ENCODE measurements around the gene CRPPA. TPM values are rescaled to one million over a fixed set of nuclear protein-coding genes. Genes with fewer than 3 reads are reported as not detected.

Gene CRPPA
- total RNA-seq (1 to 10 TPM; 2.2 to 4.1 (median 3.5) TPM), polyA plus RNA-seq (1 to 10 TPM in 1 of 3 donors, under 1 TPM in 2; 0.30 to 1.1 (median 0.79) TPM)
- long read RNA-seq, donor 1, partial matches to known transcripts: 0 of 1 reads
- long read RNA-seq, donor 1, other reads (novel, unspliced or antisense): 1 of 1 reads
- long read RNA-seq, donor 2, full-length matches to known transcripts: 1 of 2 reads
- long read RNA-seq, donor 2, partial matches to known transcripts: 0 of 2 reads
- long read RNA-seq, donor 2, other reads (novel, unspliced or antisense): 1 of 2 reads

DNA sequence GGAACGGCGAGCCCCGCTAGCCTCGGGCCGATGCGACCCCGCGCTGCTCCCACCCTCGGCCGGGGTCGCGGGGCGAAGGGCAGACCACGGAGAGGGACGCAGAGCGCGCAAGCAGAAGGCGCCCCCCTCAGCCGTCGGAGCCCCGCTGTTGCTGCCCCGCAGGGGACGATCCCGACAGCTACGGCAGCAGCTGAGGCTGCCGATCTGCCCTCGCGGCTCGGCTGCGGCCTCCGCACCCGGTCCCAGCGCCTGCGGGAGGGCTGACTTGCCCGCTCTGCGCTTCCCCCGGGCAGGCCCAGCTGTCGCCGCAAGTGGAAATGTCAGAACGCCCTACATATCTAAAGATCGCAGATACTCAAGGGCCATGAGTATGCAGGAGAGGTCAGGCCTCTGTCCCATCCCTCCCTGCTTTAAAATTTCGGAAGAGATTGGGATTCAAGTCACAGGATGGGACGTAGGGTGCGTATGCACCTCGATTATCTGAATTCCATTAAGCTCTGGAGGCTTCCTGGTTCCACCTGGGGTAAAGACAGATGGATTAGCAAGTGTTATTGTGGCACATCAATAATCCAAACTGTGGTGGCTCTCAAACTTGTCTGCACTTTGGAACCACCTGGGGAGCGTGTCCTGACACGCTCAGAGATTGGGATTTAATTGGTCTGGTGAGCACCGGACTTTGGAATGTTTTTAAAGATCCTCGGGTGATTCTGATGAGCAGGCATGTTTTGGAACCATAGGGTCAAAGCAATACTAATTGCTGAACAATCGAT lies at the start of gene CRPPA:
Gene CRPPA (minus strand): TSS at position 206 of the 770 bp plus-strand sequence. CDS start 216 bp downstream, outside the sequence.
- Histone ChIP-seq H3K4me1 (peaks cover 12% of the 10 kb centered on the region), H3K9me3 (no peaks in the 10 kb centered on the region), H3K27ac (peak within 1 kb of the TSS; percentile 96), H3K27me3 (ENCODE audit: insufficient read depth in 3 of 3, low read length in 2 of 3) (no peaks in the 10 kb centered on the region), H3K36me3 (ENCODE audit: insufficient read depth in 1 of 2, low read depth in 1 of 2) (no peaks in the 10 kb centered on the region), H3K4me3 (peak within 1 kb of the TSS; percentile 88)
- intact Hi-C loops (cut with DNase I): loop anchor here in 1 of 2 donors (10.0 kb wide), 1 partner anchor 347 kb away; no protein-coding TSS in a partner anchor
- WGBS, 3 donors: 5 to 9% (median 7%) methylated on average over 33 to 50 of the region's 50 CpGs
- DNase-seq: peak; percentile 41 to 67
- peak; percentile 57 to 68 (median 60) for ATAC-seq
- TF ChIP-seq, protein P1, sequence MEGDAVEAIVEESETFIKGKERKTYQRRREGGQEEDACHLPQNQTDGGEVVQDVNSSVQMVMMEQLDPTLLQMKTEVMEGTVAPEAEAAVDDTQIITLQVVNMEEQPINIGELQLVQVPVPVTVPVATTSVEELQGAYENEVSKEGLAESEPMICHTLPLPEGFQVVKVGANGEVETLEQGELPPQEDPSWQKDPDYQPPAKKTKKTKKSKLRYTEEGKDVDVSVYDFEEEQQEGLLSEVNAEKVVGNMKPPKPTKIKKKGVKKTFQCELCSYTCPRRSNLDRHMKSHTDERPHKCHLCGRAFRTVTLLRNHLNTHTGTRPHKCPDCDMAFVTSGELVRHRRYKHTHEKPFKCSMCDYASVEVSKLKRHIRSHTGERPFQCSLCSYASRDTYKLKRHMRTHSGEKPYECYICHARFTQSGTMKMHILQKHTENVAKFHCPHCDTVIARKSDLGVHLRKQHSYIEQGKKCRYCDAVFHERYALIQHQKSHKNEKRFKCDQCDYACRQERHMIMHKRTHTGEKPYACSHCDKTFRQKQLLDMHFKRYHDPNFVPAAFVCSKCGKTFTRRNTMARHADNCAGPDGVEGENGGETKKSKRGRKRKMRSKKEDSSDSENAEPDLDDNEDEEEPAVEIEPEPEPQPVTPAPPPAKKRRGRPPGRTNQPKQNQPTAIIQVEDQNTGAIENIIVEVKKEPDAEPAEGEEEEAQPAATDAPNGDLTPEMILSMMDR (IDR thresholded peaks at IDR 0.05): no peak

- intact Hi-C loops (cut with DNase I): no loop called here
- Histone ChIP-seq H3K27me3 (ENCODE audit: insufficient read depth in 3 of 3, low read length in 2 of 3) (peaks cover 0 to 2% (median 0%) of the 10 kb centered on the region in 3 donors), H3K27ac (no peak within 1 kb of the TSS), H3K4me1 (no peaks in the 10 kb centered on the region), H3K9me3 (no peaks in the 10 kb centered on the region), H3K36me3 (ENCODE audit: insufficient read depth in 1 of 2, low read depth in 1 of 2) (no peaks in the 10 kb centered on the region), H3K4me3 (no peak within 1 kb of the TSS)
- no peak for DNase-seq
- 10 to 14% (median 14%) methylated on average over 10 of the region's 10 CpGs for WGBS, 3 donors
- ATAC-seq: no peak
- TF ChIP-seq, protein P1 (IDR thresholded peaks at IDR 0.05): no peak
Measured at GRCh38 chr7:16465469-16466361, 44.4 kb upstream of the CRPPA start, which contains the start of gene SOSTDC1. Gene SOSTDC1, minus strand, starts transcription at chr7:16465738. Its CDS starts 70 bp downstream, at chr7:16465668.

DNA sequence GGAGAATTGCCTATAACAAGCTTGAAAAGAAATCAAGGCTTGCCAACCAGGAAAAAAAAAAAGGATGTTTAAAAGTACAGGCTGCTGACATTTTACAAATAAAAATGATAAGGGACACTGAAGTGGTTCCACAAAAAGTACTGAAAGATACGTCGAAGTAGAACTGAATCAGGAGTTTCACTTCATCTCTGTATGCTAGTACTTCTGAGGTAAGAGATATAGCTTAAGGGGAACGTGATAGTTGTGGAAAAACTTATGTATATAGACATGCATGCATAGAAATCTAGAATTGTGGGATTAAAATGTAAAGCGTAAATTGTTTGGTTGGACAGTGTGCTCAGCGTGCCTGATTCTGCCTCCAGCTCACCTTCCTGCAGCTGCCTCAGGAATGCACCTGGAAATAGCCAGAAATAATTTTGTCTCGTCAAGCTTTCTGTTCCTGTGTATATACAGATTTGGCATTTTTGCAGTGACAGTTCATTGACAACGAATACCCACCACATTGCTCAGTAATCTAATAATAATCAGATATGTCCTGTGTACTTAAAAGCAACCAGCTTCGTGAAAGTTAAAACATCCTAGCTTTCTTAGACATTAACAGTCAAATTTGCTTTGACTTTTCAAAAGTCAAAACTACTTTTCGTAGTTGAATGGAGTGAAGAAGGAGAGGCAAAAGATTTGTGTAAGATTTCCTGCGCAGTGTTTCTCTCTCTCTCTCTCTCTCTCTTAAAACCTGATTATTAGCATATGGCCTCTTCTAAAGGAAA lies 42.8 kb upstream of the CRPPA start:
- DNase-seq (no peak), ATAC-seq (no peak)
- intact Hi-C loops (cut with DNase I): no loop called here
- H3K27ac ChIP-seq: no peak overlapping the region
- H3K4me3 ChIP-seq: no peak overlapping the region
- 51 to 53% (median 52%) methylated on average over 10 of the region's 10 CpGs for WGBS, 3 donors
- no peaks in the 10 kb centered on the region for H3K36me3 ChIP-seq (ENCODE audit: insufficient read depth in 1 of 2, low read depth in 1 of 2)
- TF ChIP-seq, protein P1 (IDR thresholded peaks at IDR 0.05): no peak
- peaks cover 0 to 2% (median 0%) of the 10 kb centered on the region in 3 donors for H3K27me3 ChIP-seq (ENCODE audit: insufficient read depth in 3 of 3, low read length in 2 of 3)
- no peaks in the 10 kb centered on the region for H3K9me3 ChIP-seq
- H3K4me1 ChIP-seq: no peaks in the 10 kb centered on the region

DNA sequence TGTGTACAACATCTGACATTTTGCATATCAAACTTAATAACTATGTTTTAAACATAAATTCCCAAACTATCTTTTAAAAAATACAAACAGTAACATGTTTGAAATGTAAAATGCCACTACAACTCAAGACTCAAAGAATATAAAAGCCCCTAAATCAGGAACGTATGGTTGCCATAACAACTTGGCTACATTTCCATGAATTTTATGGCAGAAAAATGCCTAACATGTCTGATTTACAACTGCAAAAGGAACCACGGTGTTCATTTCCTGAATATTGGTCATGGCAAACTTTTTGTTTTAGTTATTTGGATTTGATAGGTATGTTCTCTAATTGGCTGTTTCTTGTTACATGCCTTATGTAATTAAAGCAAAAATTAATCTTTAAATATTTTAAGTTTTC lies 42.2 kb upstream of the CRPPA start:
- 34 to 50% (median 46%) methylated on average over 2 of the region's 2 CpGs for WGBS, 3 donors
- H3K9me3 ChIP-seq: no peaks in the 10 kb centered on the region
- no peaks in the 10 kb centered on the region for H3K4me1 ChIP-seq
- no peak overlapping the region for H3K4me3 ChIP-seq
- ATAC-seq (no peak), DNase-seq (no peak)
- intact Hi-C loops (cut with DNase I): no loop called here
- H3K27ac ChIP-seq: no peak overlapping the region
- H3K36me3 ChIP-seq (ENCODE audit: insufficient read depth in 1 of 2, low read depth in 1 of 2): no peaks in the 10 kb centered on the region
- H3K27me3 ChIP-seq (ENCODE audit: insufficient read depth in 3 of 3, low read length in 2 of 3): peaks cover 0 to 2% (median 0%) of the 10 kb centered on the region in 3 donors
- TF ChIP-seq, protein P1 (IDR thresholded peaks at IDR 0.05): no peak
